HG03520 (cell line): ENCODE measurements around the gene GLG1.
"Not testable (repeated sequence)": the region's sequence is repeated elsewhere in the genome, so short reads cannot be mapped to it uniquely, and the experiment has no call there.

Experiments used
- ATAC-seq: cut with Tn5 transposase; IDR thresholded peaks from one replicate; pipeline ENCODE4 v1.9.1; 2021; ENCODE audit warnings: mild to moderate bottlenecking, moderate library complexity; ENCODE audit not compliant: unreplicated experiment

Gene GLG1

DNA sequence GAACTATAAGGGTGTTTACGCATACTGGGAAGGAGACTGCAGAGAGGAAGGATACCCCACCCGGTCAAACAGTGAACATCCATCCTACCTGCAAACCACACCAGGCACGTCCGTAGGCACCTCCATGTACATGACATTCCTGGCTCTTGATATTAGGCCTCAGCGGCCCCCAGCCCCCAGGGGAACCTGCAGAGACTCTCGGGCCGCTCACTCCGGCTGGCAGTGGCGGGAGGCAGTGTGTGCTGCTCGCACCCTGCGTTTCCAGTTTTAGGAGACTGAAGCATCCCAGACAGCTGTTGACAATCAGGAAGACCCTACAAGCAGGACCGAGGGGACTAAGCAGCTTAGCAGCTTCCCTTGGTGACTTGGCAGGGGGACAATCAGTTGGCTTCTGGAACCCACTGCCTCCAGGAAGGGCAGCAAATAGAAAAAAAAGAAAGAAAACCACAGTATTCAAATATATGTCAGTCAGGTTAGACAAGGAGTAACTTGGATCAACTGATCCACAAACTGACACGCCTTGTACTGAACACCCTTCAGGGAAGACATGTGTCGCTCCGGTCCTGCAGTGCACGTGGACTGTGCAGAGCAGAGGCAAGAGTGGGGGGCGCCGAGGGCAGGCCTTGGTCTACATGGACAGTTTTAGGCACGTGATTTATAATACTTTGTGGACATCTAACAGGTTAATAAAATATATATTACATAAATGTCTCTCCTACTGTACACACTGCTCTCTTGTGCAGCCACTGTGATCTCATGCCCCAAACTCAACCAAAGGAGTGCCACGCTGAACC, 155.8 kb downstream of the GLG1 start:
- no peak for ATAC-seq

DNA sequence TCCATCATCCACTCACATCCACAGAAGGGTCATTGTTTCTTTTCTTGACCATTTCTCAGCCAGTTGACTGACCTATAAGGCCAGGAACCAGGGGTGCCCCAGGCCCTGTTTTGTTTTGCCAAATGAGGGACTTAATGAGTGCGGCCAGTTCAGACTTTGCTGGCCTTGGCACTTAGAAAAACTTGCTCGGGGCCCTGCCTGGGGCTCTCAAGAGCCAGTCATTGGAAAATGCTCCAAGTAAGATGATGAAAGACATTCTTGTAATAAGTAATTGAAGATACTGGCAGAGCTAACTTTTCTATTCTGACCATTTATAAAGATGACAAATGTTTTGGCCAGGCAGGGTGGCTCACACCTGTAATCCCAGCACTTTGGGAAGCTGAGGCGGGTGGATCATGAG, 156.7 kb downstream of the GLG1 start:
- ATAC-seq: no peak

DNA sequence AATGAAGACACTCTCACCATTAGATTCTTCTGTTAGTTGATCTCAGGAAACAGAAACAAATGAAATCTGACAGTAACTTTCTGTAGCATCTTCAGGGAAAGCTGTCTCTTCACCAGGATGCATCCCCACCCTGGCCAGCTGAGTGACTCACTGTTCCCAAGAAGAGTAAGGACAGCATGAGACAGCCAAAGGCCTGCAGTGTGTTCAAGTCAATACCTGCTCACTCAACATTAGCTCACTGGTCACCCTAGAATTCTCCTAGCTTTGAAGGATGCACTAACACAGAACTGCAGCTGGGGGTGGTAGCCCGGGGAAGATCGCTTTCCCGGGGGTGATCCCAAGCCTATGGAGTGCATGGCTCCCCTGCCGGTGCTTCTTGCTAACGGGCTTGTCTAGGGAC, 157.4 kb downstream of the GLG1 start:
- ATAC-seq: no peak

DNA sequence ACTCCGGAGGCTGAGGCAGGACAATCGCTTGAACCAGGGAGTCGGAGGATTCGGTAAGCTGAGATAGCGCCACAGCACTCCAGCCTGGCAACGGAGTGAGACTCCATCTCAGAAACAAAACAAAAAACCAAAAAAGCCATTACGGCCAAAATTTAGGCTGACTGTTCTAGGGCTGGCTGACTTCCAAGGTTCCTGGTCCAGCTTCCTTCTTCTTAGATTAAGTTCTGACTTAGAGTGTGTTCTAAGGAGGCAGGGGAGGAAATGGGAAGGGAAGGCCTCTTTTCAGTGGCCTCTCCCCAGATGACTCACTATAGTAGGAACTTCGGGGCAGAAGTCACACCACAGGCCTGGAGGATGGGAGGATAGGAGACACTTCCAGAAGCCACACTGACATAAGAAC, 157.9 kb downstream of the GLG1 start:
- no peak for ATAC-seq

DNA sequence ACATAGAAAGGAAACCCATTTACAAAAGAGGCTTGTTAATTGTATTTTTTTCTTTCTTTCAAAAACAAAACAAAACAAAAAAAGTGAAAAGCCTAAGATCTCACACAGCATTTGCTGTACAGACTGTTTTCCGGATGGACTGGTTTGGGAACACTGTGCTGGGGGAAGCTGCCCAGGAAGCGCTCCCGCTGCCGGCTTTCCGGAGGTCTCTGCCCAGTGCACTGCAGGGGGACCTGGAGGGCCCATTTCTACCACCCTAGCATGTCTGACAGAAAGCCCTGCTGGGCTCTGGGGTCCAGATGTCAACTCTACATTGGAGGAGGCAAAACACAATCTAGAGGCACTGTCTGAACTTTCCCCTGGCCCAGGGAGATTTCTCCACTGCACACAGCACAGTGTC, 159.3 kb downstream of the GLG1 start:
- no peak for ATAC-seq

DNA sequence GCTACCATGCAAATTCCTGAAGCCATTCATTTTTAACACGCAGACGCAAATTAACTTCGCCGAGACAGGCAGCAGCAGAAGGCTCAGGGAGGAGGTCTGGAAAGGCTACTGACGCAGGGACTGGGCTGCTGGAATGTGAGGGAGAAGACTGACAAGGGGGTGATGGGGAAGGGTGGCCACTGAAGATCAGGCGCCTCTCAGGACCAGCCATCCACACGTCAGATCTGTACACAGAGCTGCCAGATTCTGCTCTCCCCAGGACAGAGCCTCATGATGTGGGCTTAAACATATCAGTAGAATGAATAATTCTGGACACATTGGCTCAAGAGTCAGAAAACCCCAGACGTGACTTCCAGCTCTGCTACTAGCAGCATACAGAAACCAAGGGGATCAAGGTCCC, 160.0 kb downstream of the GLG1 start:
- ATAC-seq: no peak

DNA sequence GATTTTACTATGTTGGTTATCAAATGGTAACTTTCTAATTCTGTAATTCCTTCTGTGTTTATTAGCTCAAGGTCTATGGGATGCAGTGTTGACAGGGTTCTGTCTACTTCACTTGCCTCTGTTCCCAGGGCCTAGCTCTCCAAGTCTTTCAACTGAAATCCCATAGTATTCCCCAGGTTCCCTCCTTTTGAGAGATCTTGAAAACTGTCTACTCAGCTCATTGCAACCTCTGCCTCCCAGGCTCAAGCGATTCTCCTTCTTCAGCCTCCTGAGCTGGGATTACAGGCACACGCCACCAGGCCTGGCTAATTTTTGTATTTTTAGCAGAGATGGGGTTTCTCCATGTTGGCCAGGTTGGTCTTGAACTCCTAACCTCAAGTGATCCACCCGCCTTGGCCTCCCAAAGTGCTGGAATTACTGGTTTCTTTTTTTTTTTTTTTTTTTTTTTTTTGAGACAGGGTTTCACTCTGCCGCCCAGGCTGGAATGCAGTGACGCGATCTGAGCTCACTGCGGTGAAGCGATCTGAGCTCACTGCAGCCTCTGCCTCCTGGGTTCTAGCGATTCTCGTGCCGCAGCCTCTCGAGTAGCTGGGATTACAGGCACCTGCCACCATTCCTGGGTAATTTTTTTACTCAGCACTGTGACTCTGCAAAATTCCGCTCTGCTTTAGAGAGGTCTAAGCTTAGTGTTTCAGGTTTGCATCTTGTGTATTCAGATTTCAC, 163.1 kb downstream of the GLG1 start:
- ATAC-seq: not testable (repeated sequence)

DNA sequence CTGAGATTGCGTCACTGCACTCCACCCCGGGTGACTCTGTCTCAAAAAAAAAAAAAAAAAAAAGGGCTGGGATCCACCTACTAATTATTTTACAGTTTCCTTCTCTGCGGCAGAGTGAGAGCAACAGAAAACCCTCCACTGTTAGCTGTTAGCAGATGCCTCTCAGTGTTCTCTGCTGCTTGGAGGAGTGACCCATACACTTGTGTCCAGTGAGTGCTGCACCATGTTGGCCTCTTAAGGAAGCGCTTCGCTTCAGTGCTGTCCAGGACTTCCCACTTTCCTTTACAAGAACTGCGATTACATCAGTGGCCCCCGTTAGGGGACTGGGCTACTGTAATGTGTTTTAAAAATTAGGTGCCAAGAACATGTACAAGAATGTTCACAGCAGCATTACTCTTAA, 167.2 kb downstream of the GLG1 start:
- no peak for ATAC-seq

DNA sequence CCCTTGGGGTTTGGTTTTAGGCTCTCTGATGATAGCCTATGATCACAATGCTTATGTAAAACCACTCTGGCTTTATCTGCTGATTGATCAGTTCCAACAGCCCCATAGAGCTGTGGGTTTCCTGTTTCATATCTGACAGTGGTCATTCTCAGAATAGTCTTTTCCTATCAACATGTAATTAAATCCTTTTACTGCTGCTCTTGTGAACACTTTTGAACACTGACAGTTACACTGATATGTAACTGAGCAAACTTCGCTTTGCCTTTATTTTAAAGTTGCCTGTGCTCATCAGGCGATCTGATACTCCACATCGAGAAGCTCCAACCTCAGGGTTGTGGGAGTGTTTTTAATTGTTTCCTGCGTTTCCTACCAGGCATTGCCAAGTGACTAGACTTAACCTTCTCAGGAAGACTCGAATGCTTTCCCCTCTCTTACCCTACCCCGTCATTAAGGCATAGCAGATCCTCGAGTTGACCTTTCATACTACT, 168.4 kb downstream of the GLG1 start:
- no peak for ATAC-seq

DNA sequence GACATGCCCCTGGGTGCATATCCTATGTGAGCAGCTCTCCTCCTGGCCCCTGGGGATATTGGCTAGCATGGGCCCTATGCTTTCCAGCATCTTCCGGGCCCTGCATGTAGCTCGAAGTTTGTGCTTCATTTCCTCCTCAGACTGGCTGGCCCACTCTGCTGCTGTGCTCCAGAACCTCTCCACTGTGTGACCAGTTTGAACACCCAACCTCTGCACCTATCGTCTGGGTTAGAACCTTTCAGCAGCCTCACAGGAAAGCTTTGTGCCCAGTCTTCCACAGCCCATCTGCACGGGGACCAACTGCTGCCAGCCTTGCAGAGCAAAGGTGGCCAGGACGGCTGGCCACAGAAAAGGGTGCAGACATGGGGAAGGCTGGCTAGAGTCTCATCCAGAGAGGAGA, 175.4 kb downstream of the GLG1 start:
- no peak for ATAC-seq

DNA sequence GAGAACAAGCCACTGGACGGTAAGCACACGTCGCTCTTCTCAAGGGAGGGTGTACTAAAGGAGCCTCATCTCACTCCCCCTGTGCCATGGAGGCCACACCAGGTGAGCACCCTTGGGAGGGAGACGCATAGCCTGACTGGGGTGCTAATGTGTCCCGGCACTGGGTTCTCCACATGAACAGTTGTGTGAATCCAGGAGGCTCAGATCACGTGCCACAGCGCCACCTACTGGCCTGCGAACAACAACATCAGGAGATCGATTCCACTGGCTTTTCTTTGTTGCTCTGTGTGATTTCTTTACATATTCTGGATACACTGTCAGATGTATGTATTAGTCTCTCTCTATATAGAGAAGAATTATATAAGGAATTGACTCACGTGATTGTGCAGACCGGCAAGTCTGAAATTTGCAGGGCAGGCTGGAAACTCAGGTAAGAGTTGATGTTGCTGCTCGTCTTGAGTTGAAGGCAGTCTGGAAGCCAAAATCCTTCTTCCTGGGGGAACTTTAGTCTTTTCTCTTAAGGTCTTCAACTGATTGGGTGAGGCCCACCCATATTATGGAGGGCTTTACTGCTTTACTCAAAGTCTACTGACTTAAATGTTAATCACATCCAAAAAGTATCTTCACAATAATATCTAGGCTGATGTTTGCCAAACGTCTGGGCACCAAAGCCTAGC, 176.7 kb downstream of the GLG1 start:
- ATAC-seq: not testable (repeated sequence)

DNA sequence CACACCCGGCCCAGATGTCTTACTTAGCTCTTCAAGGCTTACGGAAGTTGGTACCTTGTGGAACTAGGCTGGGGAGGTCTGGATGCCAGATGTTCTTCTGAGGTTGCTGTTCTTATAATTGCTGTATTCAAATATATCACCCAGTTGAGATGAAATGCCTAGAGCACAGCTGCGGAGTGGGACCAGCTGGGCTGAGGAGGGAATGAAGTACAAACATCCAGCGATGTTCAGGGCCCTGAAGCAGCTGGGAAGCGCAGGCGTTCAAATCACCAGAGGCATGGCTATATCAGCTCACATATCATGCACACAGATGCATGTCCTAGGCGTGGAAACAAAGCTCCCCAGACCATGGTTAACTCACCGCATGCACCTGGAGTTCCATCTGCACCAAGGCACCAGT, 178.4 kb downstream of the GLG1 start:
- not testable (repeated sequence) for ATAC-seq

DNA sequence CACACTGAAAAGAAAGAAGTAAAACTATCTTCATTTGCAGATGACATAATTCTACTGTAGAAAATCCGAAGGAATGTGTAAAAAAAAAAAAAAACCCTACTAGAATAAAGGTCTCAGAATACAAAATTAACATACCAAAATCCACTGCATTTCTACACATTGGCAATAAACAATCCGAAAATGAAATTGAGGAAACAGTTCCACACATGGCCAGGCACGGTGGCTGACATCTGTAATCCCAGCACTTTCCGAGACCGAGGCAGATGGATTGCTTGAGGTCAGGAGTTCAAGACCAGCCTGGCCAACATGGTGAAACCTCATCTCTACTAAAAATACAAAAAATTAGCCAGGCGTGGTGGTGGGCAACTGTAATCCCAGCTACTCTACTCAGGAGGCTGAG, 181.2 kb downstream of the GLG1 start:
- ATAC-seq: not testable (repeated sequence)

DNA sequence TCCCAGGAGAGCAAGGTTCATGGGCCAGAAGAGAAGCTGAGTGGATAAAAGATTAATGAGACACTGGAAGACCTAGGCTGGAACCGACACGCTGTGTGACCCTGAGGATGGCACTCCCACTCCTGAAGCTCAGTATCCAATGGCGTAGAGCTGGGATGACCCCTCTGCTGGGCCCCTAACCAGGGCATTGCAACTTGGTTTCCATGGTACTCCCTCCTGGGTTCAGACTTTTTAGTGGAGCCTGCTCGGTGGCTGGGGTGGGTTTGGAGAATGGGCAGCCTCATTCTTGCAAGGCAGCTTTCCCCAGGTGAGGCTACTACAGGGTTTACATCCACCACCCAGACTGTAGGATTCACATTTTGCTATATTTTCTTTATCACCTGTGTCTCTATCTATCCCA, 183.2 kb downstream of the GLG1 start:
- not testable (repeated sequence) for ATAC-seq

DNA sequence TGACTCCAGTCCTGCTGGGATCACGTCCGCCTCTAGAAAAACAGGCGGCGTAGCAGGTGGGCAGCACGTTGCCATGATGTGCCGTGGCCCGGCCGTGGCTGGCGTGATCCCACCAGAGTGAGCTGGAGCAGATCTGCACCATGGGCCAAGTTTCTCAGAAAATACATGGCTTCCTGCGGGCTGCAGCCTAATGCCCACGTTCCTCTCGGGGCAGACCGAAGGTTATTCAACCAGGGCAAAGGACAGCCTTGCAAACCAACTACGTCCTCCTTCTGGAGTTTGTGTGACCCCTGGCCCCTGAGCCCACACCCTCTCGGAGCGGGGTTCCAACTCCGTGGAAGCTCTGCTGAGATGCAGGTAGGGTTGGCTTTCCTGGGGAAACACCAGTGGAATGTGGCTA, 184.8 kb downstream of the GLG1 start:
- ATAC-seq: not testable (repeated sequence)

DNA sequence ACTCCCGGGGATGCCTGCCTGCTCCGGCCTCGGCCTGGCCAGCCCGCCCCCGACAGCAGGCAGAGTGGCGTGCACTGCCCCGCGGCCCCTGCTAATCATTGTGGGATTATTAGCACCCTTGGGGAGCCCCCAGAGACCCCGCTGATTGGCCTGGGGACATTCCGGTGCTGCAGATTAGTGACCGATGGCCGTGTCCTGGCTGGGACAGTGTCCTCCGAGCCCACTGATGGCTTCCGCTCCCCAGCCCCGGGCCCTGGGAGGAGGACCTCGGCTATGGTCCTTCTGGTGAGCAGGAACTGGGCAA, 185.5 kb downstream of the GLG1 start:
- ATAC-seq: not testable (repeated sequence)

DNA sequence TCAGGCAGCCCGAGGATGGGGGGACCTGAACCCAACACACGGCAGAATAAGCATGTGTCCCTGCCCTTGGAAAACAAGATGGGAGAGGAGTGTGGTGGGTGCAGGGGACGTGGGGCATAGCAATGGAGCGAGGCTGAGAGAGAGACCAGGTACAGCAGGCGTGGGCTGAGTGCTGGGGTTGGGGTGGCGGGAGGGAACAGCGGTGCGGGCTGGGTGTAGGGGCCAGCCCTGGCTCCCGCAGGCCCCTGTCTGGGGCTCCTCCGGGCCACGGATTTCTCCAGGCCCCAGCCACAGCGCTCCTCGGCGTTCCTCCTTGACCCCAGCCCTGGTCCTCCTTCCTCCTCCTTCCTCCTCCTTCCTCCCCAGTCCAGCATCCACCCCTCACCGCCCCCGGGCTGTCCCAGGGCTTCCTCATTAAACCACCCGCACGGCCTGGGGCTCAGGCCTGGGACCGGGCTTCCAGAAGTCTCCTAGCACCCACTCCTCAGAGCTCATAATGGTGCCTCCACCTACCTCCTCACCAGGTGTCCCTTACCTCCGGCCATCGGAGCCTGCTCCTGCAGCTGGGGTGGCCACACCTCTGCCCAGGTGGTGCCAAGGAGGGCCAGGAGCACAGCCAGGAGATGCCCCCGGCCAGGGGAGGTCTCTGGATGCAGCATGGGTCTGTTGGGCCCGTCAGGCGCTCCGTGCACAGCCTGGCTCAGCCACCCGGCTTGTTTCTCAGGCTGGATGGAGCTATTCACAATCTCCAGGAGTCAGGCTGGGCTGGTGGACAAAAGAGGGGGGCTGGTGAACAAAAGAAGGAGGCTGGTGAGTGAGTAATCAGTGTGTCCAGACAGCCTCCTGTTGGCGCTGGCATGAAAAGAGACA, 186.1 kb downstream of the GLG1 start, which contains the start of gene CLEC18B:
Gene CLEC18B (minus strand): TSS at position 867 of the 870 bp plus-strand sequence. CDS start 208 bp downstream, at position 659.
- ATAC-seq: not testable (repeated sequence)

DNA sequence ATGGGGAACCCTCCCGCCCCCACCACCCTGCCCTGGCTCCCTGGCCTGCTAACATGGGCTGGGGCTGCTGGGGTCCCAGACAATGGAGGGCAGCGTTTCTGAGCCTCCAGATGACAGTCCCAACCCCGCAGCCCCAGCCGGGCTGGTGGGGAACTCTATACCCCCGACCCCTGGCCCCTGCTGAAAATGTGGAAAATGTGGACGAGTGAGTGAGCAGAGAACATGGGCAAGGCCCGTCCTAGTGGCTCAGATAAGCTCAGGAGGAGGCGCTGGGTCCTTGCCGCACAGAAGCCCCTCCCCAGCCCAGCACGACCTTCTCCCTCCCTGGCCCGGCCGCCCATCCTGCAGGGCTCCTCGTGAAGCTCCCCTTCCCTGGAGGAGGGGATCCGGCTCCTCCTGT, 187.1 kb downstream of the GLG1 start:
- not testable (repeated sequence) for ATAC-seq

DNA sequence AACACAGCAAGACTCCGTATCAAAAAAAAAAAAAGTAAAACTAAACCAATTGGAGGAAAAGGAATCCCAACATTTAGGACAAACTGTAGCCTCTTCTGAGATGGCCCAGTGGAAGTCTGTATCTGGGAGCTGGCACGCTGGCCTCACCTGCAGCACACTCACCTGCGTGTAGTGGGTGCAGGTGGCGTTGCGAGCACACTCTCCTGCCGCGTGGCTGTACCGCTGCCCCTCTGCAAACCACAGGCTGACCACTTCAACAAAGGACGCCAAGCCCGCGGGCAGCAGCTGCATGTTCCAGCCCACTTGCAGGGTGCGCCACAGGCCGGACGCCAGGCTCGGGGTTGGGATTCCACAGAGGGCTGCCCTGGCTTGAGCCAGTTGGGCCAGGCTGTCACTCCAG, 189.0 kb downstream of the GLG1 start:
- ATAC-seq: not testable (repeated sequence)

DNA sequence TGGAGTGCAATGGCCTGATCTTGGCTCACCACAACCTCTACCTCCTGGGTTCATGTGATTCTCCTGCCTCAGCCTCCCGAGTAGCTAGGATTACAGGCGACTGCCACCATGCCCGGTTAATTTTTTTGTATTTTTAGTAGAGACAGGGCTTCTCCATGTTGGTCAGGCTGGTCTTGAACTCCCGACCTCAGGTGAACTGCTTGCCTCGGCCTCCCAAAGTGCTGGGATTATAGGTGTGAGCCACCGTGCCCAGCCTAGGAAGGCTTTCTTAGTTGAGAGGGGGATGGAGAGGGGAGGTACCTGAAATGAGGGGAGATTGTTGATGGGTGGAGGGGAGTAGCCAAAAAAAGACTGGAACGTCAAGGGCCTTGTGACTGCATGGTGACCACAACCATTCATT, 193.0 kb downstream of the GLG1 start:
- not testable (repeated sequence) for ATAC-seq

DNA sequence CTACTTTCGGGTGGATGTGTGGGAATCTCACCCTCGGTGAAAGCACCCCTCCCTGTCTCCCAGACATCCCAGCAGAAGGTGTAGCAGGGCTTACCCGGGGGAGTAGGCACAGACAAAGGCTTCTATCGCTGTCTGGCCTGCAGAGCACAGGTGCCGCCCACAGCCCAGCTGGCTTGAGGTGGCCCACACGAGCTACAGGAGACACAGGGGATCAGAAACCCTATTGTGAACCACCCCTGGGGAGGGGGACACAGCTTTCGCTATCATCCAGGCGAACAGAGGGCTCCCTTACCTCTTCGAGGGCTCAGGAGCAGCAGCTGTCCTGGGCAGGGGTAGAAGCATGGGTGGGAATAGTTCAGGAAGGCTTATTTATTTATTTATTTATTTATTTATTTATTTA, 193.4 kb downstream of the GLG1 start:
- ATAC-seq: not testable (repeated sequence)
